ENCODE measurements around the gene ADAMTSL4. TPM values are rescaled to one million over a fixed set of nuclear protein-coding genes. Genes with fewer than 3 reads are reported as not detected.

ADAMTSL4 gene
- total RNA-seq (10 to 100 TPM in 4 of 9 donors, 1 to 10 TPM in 5; 2.4 to 34.4 (median 6.0) TPM), polyA plus RNA-seq (10 to 100 TPM in 2 of 3 donors, 1 to 10 TPM in 1; 1.7 to 31.4 (median 31.1) TPM)
- long read RNA-seq, donor 1: 0 reads
- long read RNA-seq, donor 2: 0 reads
- long read RNA-seq, donor 3: 0 reads
- long read RNA-seq, donor 4, partial matches to known transcripts: 1 of 1 reads
- long read RNA-seq, donor 4, other reads (novel, unspliced or antisense): 0 of 1 reads
- long read RNA-seq, donor 5, full-length matches to known transcripts: 1 of 6 reads
- long read RNA-seq, donor 5, partial matches to known transcripts: 3 of 6 reads
- long read RNA-seq, donor 5, other reads (novel, unspliced or antisense): 2 of 6 reads
- long read RNA-seq, donor 6: 0 reads
- long read RNA-seq, donor 7: 0 reads
- long read RNA-seq, donor 8, full-length matches to known transcripts: 2 of 2 reads
- long read RNA-seq, donor 8, partial matches to known transcripts: 0 of 2 reads
- long read RNA-seq, donor 8, other reads (novel, unspliced or antisense): 0 of 2 reads
- long read RNA-seq, donor 9: 0 reads
- long read RNA-seq, donor 10: 0 reads

DNA sequence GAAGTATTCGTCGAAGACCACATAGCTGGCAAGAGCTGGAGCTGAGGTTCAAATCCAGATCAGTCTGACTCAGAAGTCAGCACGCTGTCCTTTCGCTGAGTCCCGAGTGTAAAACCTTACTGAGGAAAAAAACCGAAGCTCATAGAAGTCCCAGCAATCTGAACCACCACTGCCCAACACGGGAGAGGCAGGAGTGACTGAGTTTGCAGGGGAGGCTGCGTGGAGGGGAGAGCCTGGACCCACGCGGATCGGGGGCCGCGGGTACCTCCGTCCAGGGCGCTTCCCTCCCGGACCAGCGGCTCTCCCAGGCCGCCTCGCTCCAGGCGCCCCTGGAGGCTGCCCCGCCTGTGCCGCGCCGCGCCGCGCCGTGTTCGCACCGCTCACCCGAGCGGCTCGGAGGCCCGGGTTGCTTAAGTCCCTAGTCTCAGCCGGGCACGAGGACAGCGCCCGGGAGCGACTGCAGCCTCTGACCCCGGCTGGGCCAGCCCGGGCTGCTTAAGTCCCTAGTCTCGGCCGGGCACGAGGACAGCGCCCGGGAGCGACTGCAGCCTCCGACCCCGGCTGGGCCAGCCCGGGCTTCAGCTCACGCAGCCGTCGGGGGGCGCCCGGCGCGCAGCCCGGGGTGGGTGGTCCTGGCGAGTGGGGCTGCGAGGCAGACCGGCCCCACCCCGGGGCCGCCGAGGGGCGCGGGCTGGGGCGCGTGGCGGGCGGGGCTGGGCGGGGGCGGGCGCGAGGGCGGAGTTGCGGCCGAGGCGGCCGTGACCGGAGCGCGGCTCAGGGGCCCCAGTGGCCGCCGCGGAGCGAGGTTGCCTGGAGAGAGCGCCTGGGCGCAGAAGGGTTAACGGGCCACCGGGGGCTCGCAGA lies at the start of gene ADAMTSL4:
Gene ADAMTSL4, plus strand, starts transcription at position 777 of the 864 bp plus-strand sequence. CDS start 2,881 bp downstream, outside the sequence.
- peak within 1 kb of the TSS in 4 of 5 donors; percentile 63 to 92 (median 84) for H3K27ac ChIP-seq
- peak in 1 of 2 donors; percentile 53 for TF ChIP-seq POLR2A (IDR thresholded peaks at IDR 0.05)
- TF ChIP-seq, protein P1, sequence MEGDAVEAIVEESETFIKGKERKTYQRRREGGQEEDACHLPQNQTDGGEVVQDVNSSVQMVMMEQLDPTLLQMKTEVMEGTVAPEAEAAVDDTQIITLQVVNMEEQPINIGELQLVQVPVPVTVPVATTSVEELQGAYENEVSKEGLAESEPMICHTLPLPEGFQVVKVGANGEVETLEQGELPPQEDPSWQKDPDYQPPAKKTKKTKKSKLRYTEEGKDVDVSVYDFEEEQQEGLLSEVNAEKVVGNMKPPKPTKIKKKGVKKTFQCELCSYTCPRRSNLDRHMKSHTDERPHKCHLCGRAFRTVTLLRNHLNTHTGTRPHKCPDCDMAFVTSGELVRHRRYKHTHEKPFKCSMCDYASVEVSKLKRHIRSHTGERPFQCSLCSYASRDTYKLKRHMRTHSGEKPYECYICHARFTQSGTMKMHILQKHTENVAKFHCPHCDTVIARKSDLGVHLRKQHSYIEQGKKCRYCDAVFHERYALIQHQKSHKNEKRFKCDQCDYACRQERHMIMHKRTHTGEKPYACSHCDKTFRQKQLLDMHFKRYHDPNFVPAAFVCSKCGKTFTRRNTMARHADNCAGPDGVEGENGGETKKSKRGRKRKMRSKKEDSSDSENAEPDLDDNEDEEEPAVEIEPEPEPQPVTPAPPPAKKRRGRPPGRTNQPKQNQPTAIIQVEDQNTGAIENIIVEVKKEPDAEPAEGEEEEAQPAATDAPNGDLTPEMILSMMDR (IDR thresholded peaks at IDR 0.05): peak in 3 of 6 experiments; percentile 10 to 22 (median 16)
- H3K4me1 ChIP-seq (replicated peaks in 1 of 2): peaks cover 26 to 40% of the 10 kb centered on the region in 2 donors
- peak; percentile 58 to 85 (median 74) for DNase-seq
- 0 to 2% (median 1%) methylated on average over 8 to 91 of the region's 91 CpGs for WGBS, 4 donors
- no peaks in the 10 kb centered on the region for H3K36me3 ChIP-seq (replicated peaks in 1 of 2)
- no peaks in the 10 kb centered on the region for H3K27me3 ChIP-seq
- H3K4me3 ChIP-seq: peak within 1 kb of the TSS in 2 of 4 donors; percentile 37 to 54
- H3K9me3 ChIP-seq (replicated peaks in 1 of 3): no peaks in the 10 kb centered on the region
- intact Hi-C loops (cut with DNase I): no loop called here

DNA sequence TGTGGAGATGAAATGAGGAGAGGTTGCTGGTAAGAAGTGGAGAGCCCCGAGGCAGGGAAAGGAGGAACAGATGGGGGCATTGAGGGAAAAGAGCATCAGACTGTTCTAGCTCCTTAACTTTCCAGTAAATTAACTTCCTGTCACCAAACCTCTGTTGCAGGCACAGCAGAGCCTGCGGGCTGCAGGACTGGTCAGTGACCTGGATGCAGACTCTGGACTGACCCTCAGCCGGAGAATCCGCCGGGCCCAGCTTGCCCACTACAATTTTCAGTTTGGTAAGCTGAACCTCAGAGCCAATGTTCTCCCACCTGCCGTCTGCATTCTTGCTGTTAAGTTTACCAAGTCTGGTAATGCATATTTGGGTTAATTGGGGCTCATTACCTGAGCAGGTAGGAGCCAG lies 43.8 kb upstream of the ADAMTSL4 start:
- Histone ChIP-seq H3K27ac (no peak overlapping the region), H3K9me3 (replicated peaks in 1 of 3) (no peaks in the 10 kb centered on the region), H3K27me3 (no peaks in the 10 kb centered on the region), H3K4me3 (no peak overlapping the region), H3K36me3 (replicated peaks in 1 of 2) (peaks cover 0 to 35% of the 10 kb centered on the region in 2 donors), H3K4me1 (replicated peaks in 1 of 2) (peaks cover 3 to 16% of the 10 kb centered on the region in 2 donors)
- WGBS, 4 donors: 86 to 92% (median 90%) methylated on average over 2 to 6 of the region's 6 CpGs
- no peak for DNase-seq
- intact Hi-C loops (cut with DNase I): no loop called here
- TF ChIP-seq, protein P1 (IDR thresholded peaks at IDR 0.05): no peak
- no peak for TF ChIP-seq POLR2A (IDR thresholded peaks at IDR 0.05)

DNA sequence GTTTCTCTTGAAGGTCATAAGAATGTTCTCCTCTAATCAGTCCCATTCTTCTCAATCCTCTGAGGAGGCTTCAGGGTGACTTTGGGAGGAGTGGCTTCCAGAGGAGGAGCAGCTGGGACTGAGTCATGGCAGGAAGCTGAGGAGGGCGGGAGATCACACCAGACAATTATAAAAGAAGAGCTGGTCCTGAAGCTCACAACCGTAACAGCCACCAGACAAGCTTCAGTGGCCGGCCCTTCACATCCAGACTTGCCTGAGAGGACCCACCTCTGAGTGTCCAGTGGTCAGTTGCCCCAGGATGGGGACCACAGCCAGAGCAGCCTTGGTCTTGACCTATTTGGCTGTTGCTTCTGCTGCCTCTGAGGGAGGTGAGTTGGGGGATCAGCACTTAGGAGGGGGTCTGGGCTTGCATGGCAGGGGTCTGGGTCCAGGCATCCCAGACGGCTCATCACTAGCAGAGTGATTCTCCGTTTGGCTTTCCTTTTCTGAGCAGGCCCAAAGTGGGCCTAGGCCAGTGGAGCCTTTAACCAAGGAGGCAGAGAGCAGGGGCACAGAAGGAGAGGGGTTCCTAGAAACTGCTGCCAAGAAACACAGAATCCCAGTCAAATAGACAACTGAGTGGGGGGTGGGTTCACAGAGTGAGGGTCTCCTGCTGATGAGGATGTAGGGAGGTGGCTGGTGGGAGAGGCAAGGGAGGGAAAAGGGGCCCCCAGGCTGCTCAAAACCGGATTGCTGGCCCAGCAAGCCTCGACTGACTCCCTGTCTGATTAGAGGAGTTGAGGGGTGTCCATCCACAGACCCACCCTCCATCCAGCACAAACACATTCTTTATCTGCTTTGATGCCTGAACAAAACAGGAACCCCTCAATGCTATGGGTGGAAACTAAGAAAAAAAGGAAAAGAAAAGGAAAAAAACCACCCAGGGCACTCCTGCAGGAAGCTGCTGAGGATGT lies 41.0 kb upstream of the ADAMTSL4 start, which contains the start of gene ECM1:
Gene ECM1, plus strand, starts transcription at position 198 of the 953 bp plus-strand sequence. Its CDS starts 101 bp downstream, at position 299.
- WGBS, 4 donors: 42 to 68% (median 54%) methylated on average over 5 to 7 of the region's 7 CpGs

More for the DNA sequence above, 41.0 kb upstream of the ADAMTSL4 start, which contains the start of gene ECM1:
- H3K27ac ChIP-seq: peak within 1 kb of the TSS in 4 of 5 donors; percentile 30 to 87 (median 62)
- intact Hi-C loops (cut with DNase I): no loop called here
- DNase-seq: peak; percentile 52 to 83 (median 76)
- peak within 1 kb of the TSS in 1 of 4 donors; percentile 3 for H3K4me3 ChIP-seq
- H3K4me1 ChIP-seq (replicated peaks in 1 of 2): peaks cover 3 to 16% of the 10 kb centered on the region in 2 donors
- TF ChIP-seq, protein P1 (IDR thresholded peaks at IDR 0.05): no peak
- peak in 1 of 2 donors; percentile 47 for TF ChIP-seq POLR2A (IDR thresholded peaks at IDR 0.05)
- no peaks in the 10 kb centered on the region for H3K9me3 ChIP-seq (replicated peaks in 1 of 3)
- H3K36me3 ChIP-seq (replicated peaks in 1 of 2): peaks cover 0 to 26% of the 10 kb centered on the region in 2 donors
- no peaks in the 10 kb centered on the region for H3K27me3 ChIP-seq
